GM21737 (cell line): ENCODE measurements around the gene STBD1.
"Not testable (repeated sequence)": the region's sequence is repeated elsewhere in the genome, so short reads cannot be mapped to it uniquely, and the experiment has no call there.

Source experiments
- ATAC-seq: cut with Tn5 transposase; IDR thresholded peaks from one replicate; pipeline ENCODE4 v1.9.1; 2021; ENCODE audit warnings: mild to moderate bottlenecking, moderate library complexity; ENCODE audit not compliant: unreplicated experiment

Gene STBD1

GRCh38 chr4:76315267-76315918, 8.9 kb downstream of the STBD1 start:
- no peak for ATAC-seq

GRCh38 chr4:76316131-76316530, 9.6 kb downstream of the STBD1 start:
- no peak for ATAC-seq

- no peak for ATAC-seq
Measured at GRCh38 chr4:76322236-76322635, 15.7 kb downstream of the STBD1 start.

- no peak for ATAC-seq
Measured at GRCh38 chr4:76325072-76325471, 18.5 kb downstream of the STBD1 start.

- no peak for ATAC-seq
Measured at GRCh38 chr4:76326515-76326914, 20.0 kb downstream of the STBD1 start.

- ATAC-seq = no peak
Measured at GRCh38 chr4:76334885-76335284, 28.4 kb downstream of the STBD1 start.

- ATAC-seq = no peak
Measured at GRCh38 chr4:76339364-76339763, 32.8 kb downstream of the STBD1 start.

GRCh38 chr4:76341063-76341462, 34.5 kb downstream of the STBD1 start:
- no peak for ATAC-seq

GRCh38 chr4:76342191-76342590, 35.7 kb downstream of the STBD1 start:
- no peak for ATAC-seq

- ATAC-seq = no peak
Measured at GRCh38 chr4:76342803-76343202, 36.3 kb downstream of the STBD1 start.

GRCh38 chr4:76354517-76355473, 48.3 kb downstream of the STBD1 start:
- ATAC-seq = no peak

- ATAC-seq = no peak
Measured at GRCh38 chr4:76357981-76358380, 51.4 kb downstream of the STBD1 start.

GRCh38 chr4:76359881-76360466, 53.4 kb downstream of the STBD1 start:
- ATAC-seq = not testable (repeated sequence)
